Esophagus squamous epithelium (tissue), 5 donors: ENCODE measurements around the gene LRRC43. TPM values are rescaled to one million over a fixed set of nuclear protein-coding genes. Genes with fewer than 3 reads are reported as not detected.

Experiments used
- DNase-seq: peaks from one replicate; lab custom pipeline; 2025; lab: John Stamatoyannopoulos, UW
- H3K27ac ChIP-seq, 4 donors: fragments of 200-600 bp; sonication (generic); one replicate each; pipeline ENCODE4 v1.5.1; 2016 to 2019; ENCODE audit warnings: mild to moderate bottlenecking in 1 of 4
- H3K27me3 ChIP-seq, 4 donors: fragments of 200-600 bp; sonication (generic); 1 replicate in 3 of 4; 2 replicates in 1 of 4; pipeline versions ENCODE4 v1.5.1 to v1.6.0; 2017 to 2021; ENCODE audit warnings: antibody characterized with exemption in 1 of 4
- H3K36me3 ChIP-seq, 3 donors: fragments of 200-600 bp; sonication (generic); one replicate each; pipeline ENCODE4 v1.5.1; 2016 to 2019
- H3K4me1 ChIP-seq, 3 donors: fragments of 200-600 bp; sonication (generic); one replicate each; pipeline ENCODE4 v1.5.1; 2017 to 2019
- H3K4me3 ChIP-seq, 4 donors: fragments of 200-600 bp; sonication (generic); 1 replicate in 3 of 4; 2 replicates in 1 of 4; pipeline ENCODE4 v1.5.1; 2016 to 2019; ENCODE audit warnings: mild to moderate bottlenecking in 2 of 4, moderate library complexity in 1 of 4
- H3K9me3 ChIP-seq, 3 donors: fragments of 200-600 bp; sonication (generic); one replicate each; pipeline ENCODE4 v1.5.1; 2016 to 2019
- CTCF ChIP-seq, 6 experiments: fragments of 450-650 bp in 4 of 6; fragments of 200-600 bp in 2 of 6; sonication (generic) in 2 of 6; IDR thresholded peaks; one replicate each; pipeline ENCODE4 v1.5.1; 2016 to 2019; ENCODE audit warnings: antibody characterized with exemption in 6 of 6, mild to moderate bottlenecking in 4 of 6, moderate library complexity in 4 of 6
- POLR2A ChIP-seq, 4 donors: fragments of 450-650 bp; IDR thresholded peaks; one replicate each; pipeline ENCODE4 v1.6.1; 2017; ENCODE audit warnings: antibody characterized with exemption in 4 of 4, mild to moderate bottlenecking in 4 of 4, moderate library complexity in 3 of 4
- WGBS, 2 donors: methylation state at CpG; one replicate each; pipeline ENCODE4 v1.1.5; 2018; 5-methylcytosine and 5-hydroxymethylcytosine counted together
- intact Hi-C: fragments of 100-400 bp; cut with DNase I; formaldehyde crosslinking; loops from one replicate; pipeline ENCODE4 v1.15.0; 2022
- total RNA-seq, 4 donors: library from RNA; depleted of rRNA; stranded (reverse); fragments of >200 nt; gene quantifications; one replicate each; pipeline ENCODE4 v1.1.0, GENCODE V29; 2016
- donor health status: DM: yes; HTN: yes; CAD: no.

Gene LRRC43
- total RNA-seq, 4 donors from 2014 or later = 0.59 to 0.70 TPM; not detected in 2

- 77 to 81% methylated on average over 8 to 9 of the region's 9 CpGs for WGBS, 2 donors
- DNase-seq = no peak
- Histone ChIP-seq H3K4me3 (no peak overlapping the region), H3K36me3 (no peaks in the 10 kb centered on the region), H3K4me1 (no peaks in the 10 kb centered on the region), H3K27me3 (no peaks in the 10 kb centered on the region), H3K27ac (no peak overlapping the region), H3K9me3 (no peaks in the 10 kb centered on the region)
- intact Hi-C loops = no loop called here
- TF ChIP-seq POLR2A (IDR thresholded peaks at IDR 0.05) (no peak), CTCF (IDR thresholded peaks at IDR 0.05) (no peak)
These were observed 30.2 kb upstream of the LRRC43 start for GRCh38 chr12:122152754-122153153.

- Histone ChIP-seq H3K27me3 (no peaks in the 10 kb centered on the region), H3K4me3 (no peak overlapping the region), H3K27ac (no peak overlapping the region), H3K36me3 (no peaks in the 10 kb centered on the region), H3K9me3 (no peaks in the 10 kb centered on the region), H3K4me1 (no peaks in the 10 kb centered on the region)
- intact Hi-C loops = no loop called here
- DNase-seq = no peak
- TF ChIP-seq CTCF (IDR thresholded peaks at IDR 0.05) (no peak), POLR2A (IDR thresholded peaks at IDR 0.05) (no peak)
- 78 to 83% methylated on average over 10 of the region's 10 CpGs for WGBS, 2 donors
These were observed 27.2 kb upstream of the LRRC43 start for GRCh38 chr12:122155705-122156104.

- DNase-seq = no peak
These were observed 24.1 kb upstream of the LRRC43 start for GRCh38 chr12:122158700-122159285.

GRCh38 chr12:122159882-122160281 lies 23.0 kb upstream of the LRRC43 start:
- intact Hi-C loops = no loop called here
- H3K9me3 ChIP-seq = no peaks in the 10 kb centered on the region
- 78 to 79% methylated on average over 4 of the region's 4 CpGs for WGBS, 2 donors

More at GRCh38 chr12:122158700-122159285, 24.1 kb upstream of the LRRC43 start:
- TF ChIP-seq CTCF (IDR thresholded peaks at IDR 0.05) (no peak), POLR2A (IDR thresholded peaks at IDR 0.05) (no peak)
- no peak overlapping the region for H3K4me3 ChIP-seq
- no peaks in the 10 kb centered on the region for H3K27me3 ChIP-seq
- 36 to 38% methylated on average over 7 of the region's 7 CpGs for WGBS, 2 donors
- H3K9me3 ChIP-seq = no peaks in the 10 kb centered on the region
- no peaks in the 10 kb centered on the region for H3K36me3 ChIP-seq
- H3K27ac ChIP-seq = no peak overlapping the region
- no peaks in the 10 kb centered on the region for H3K4me1 ChIP-seq
- intact Hi-C loops = no loop called here

More at GRCh38 chr12:122159882-122160281, 23.0 kb upstream of the LRRC43 start:
- TF ChIP-seq POLR2A (IDR thresholded peaks at IDR 0.05) (no peak), CTCF (IDR thresholded peaks at IDR 0.05) (no peak)
- no peak for DNase-seq
- H3K27me3 ChIP-seq = peaks cover 0 to 1% (median 0%) of the 10 kb centered on the region in 4 donors
- no peaks in the 10 kb centered on the region for H3K4me1 ChIP-seq
- H3K4me3 ChIP-seq = no peak overlapping the region
- no peaks in the 10 kb centered on the region for H3K36me3 ChIP-seq
- H3K27ac ChIP-seq = no peak overlapping the region
